T-cell (primary cell): ENCODE results near the gene ZNF383. TPM values are rescaled to one million over a fixed set of nuclear protein-coding genes. Genes with fewer than 3 reads are reported as not detected.
A peak's percentile ranks its signal among the peaks of the same experiment; 100 is the strongest.
"Not testable (repeated sequence)": the region's sequence is repeated elsewhere in the genome, so short reads cannot be mapped to it uniquely, and the experiment has no call there.

Experiments
- ATAC-seq, 4 experiments: fragments of 200-7000 bp in 3 of 4; fragments of 150-1000 bp in 1 of 4; cut with Tn5 transposase; replicated peaks in 1 of 4; 1 replicate in 3 of 4; 2 replicates in 1 of 4; pipeline ENCODE4 v1.10.0; 2021; ENCODE audit warnings: moderate library complexity in 3 of 4, mild to moderate bottlenecking in 2 of 4, moderate number of reproducible peaks in 1 of 4
- CTCF ChIA-PET, 2 donors: fragments of 300-600 bp; sonication (Branson Sonifier 250); formaldehyde crosslinking; loops; one replicate each; lab custom pipeline; 2022; ENCODE audit warnings: antibody characterized with exemption in 2 of 2; lab: Charles Lee
- POLR2A ChIA-PET, 2 donors: fragments of 300-600 bp; sonication (Branson Sonifier 250); formaldehyde crosslinking; loops; one replicate each; lab custom pipeline; 2022; ENCODE audit warnings: antibody characterized with exemption in 2 of 2; lab: Charles Lee
- DNase-seq, 35 experiments: peaks; one replicate each; pipeline versions ENCODE4 v3.0.0 to v3.0.0-alpha.2; 2013 to 2023
- H3K27ac ChIP-seq: one replicate; pipeline ENCODE4 v1.5.1; 2013; ENCODE audit warnings: low read length
- H3K27me3 ChIP-seq, 2 experiments: replicated peaks in 1 of 2; 1 replicate in 1 of 2; 2 replicates in 1 of 2; pipeline versions ENCODE4 v1.6.1 to v1.7.0; 2013; ENCODE audit warnings: low read length in 1 of 2, mixed read lengths in 1 of 2; ENCODE audit not compliant: control insufficient read depth in 2 of 2, insufficient read depth in 2 of 2; ENCODE audit errors: extremely low read depth in 1 of 2
- H3K36me3 ChIP-seq, 2 donors: 1 replicate in 1 of 2; 2 replicates in 1 of 2; pipeline versions ENCODE4 v1.6.1 to v1.7.0; 2013; ENCODE audit warnings: low read length in 1 of 2; ENCODE audit not compliant: control insufficient read depth in 2 of 2, insufficient read depth in 1 of 2; ENCODE audit errors: extremely low read depth in 1 of 2
- H3K4me1 ChIP-seq, 2 experiments: 1 replicate in 1 of 2; 2 replicates in 1 of 2; pipeline versions ENCODE4 v1.6.1 to v1.7.0; 2013; ENCODE audit warnings: low read length in 2 of 2, mixed read lengths in 1 of 2; ENCODE audit not compliant: insufficient read depth in 2 of 2, control insufficient read depth in 1 of 2; ENCODE audit errors: extremely low read depth in 1 of 2
- H3K4me3 ChIP-seq, 2 donors: 1 replicate in 1 of 2; 2 replicates in 1 of 2; pipeline versions ENCODE4 v1.5.1 to v1.7.0; 2013; ENCODE audit warnings: mild to moderate bottlenecking in 2 of 2, low read length in 1 of 2, moderate library complexity in 1 of 2; ENCODE audit not compliant: control insufficient read depth in 1 of 2; ENCODE audit errors: extremely low read depth in 1 of 2
- H3K9me3 ChIP-seq: 2 replicates; pipeline ENCODE4 v1.7.0; 2013
- H3K27ac Mint-ChIP-seq, 2 donors: one replicate each; pipeline ENCODE4 v1.8.0; 2020 to 2021; ENCODE audit warnings: mild to moderate bottlenecking in 2 of 2, mixed read lengths in 2 of 2
- H3K27me3 Mint-ChIP-seq, 2 donors: one replicate each; pipeline ENCODE4 v1.8.0; 2021 to 2022; ENCODE audit warnings: mixed read lengths in 2 of 2
- H3K36me3 Mint-ChIP-seq: one replicate; pipeline ENCODE4 v1.8.0; 2021; ENCODE audit warnings: mixed read lengths
- H3K4me1 Mint-ChIP-seq, 3 donors: one replicate each; pipeline ENCODE4 v1.8.0; 2020 to 2022; ENCODE audit warnings: mixed read lengths in 3 of 3, mild to moderate bottlenecking in 1 of 3
- H3K4me3 Mint-ChIP-seq, 3 donors: one replicate each; pipeline ENCODE4 v1.8.0; 2020 to 2022; ENCODE audit warnings: mild to moderate bottlenecking in 3 of 3, mixed read lengths in 3 of 3, moderate library complexity in 3 of 3
- H3K9me3 Mint-ChIP-seq, 3 donors: one replicate each; pipeline ENCODE4 v1.8.0; 2020 to 2022; ENCODE audit warnings: mixed read lengths in 3 of 3
- WGBS: methylation state at CpG from one replicate; pipeline ENCODE4 v1.1.5; 2013; ENCODE audit warnings: missing lambda C conversion rate; ENCODE audit not compliant: insufficient coverage; 5-methylcytosine and 5-hydroxymethylcytosine counted together
- total RNA-seq, 35 experiments: library from RNA in 6 of 35; stranded (reverse) in 6 of 35; fragments of 120-200 nt in 1 of 35; gene quantifications; one replicate each; pipeline versions ENCODE4 v1.2.1 to v1.2.4 and lab custom pipeline; 2013 to 2026

The ZNF383 gene
- total RNA-seq: 10 to 100 TPM; 11.7 to 25.9 (median 24.2) TPM
- 25.0 TPM for total RNA-seq (2013)
- 12.5 to 61.9 (median 23.2) reads per million in 29 experiments for total RNA-seq (lab: John Stamatoyannopoulos, UW)

DNA sequence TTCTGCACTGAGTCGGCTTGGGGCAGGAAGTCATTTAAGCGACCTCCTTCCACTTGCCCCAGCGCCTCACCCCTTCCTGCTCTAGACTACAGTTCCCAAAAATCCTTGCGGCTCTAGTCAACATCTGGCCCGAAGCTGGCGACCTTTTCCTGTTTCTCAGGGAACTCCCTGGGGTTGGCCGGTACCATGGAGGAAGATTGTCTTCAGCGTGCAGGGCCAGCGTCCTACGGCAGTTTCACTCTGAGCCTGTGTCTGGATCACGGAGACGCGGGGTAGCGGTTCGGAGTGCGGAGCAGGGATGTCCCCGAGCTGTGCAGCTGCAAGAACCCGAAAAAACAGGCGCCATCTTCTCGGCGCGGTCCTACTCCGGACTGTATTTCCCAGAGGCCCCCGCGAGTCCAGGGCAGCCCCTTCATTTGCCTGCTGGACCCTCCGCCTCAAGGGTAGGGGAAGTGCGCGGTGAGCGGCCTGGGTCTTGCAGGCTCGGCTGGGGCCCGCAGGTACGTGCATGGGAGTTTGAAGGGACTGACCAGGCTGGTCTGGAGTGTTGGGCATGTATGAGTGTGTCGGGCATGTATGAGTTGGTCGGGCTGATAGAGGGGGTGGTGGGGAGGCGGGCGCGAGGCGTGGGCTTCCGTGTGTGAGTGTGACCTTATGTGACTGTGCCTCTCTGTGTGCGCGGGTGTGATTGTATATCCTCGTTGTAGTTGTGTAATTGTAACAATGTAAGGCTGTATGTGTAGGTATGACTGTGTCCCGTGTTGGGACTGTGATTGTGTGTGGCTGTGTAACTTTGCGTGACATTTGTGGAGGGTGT, at the start of gene ZNF383:
ZNF383 (plus strand) TSS at position 440 of the 817 bp plus-strand sequence. CDS start 12,240 bp downstream, outside the sequence.
- H3K27me3 Mint-ChIP-seq: no peaks in the 10 kb centered on the region
- under 1% methylated on average over 41 of the region's 44 CpGs for WGBS
- H3K9me3 ChIP-seq: no peaks in the 10 kb centered on the region
- CTCF ChIA-PET: interaction anchor here in 1 of 2 donors (0.6 kb wide), 1 partner anchor 13 kb away, joined by 3 read pairs; no protein-coding TSS in a partner anchor
- H3K27me3 ChIP-seq: no peaks in the 10 kb centered on the region
- H3K4me3 ChIP-seq: peak within 1 kb of the TSS; percentile 78 to 100
- POLR2A ChIA-PET: interaction anchor here in 1 of 2 donors (0.6 kb wide), 1 partner anchor 46 kb away, joined by 5 read pairs; the partner anchor contains the start of gene ZNF585A
- peak within 1 kb of the TSS; percentile 90 to 99 (median 94) for H3K4me3 Mint-ChIP-seq
- DNase-seq (peak; percentile 61 to 86 (median 75)), ATAC-seq (peak; percentile 88 to 92 (median 90))
- peaks cover 9 to 12% of the 10 kb centered on the region in 2 experiments for H3K4me1 ChIP-seq
- H3K36me3 ChIP-seq: peaks cover 0 to 18% of the 10 kb centered on the region in 2 donors
- peak within 1 kb of the TSS; percentile 82 for H3K27ac ChIP-seq
- H3K27ac Mint-ChIP-seq: peak within 1 kb of the TSS; percentile 99 to 100
- peaks cover 27 to 37% (median 35%) of the 10 kb centered on the region in 3 donors for H3K4me1 Mint-ChIP-seq
- H3K9me3 Mint-ChIP-seq: peaks cover 8 to 11% (median 8%) of the 10 kb centered on the region in 3 donors
- peaks cover 44% of the 10 kb centered on the region for H3K36me3 Mint-ChIP-seq

DNA sequence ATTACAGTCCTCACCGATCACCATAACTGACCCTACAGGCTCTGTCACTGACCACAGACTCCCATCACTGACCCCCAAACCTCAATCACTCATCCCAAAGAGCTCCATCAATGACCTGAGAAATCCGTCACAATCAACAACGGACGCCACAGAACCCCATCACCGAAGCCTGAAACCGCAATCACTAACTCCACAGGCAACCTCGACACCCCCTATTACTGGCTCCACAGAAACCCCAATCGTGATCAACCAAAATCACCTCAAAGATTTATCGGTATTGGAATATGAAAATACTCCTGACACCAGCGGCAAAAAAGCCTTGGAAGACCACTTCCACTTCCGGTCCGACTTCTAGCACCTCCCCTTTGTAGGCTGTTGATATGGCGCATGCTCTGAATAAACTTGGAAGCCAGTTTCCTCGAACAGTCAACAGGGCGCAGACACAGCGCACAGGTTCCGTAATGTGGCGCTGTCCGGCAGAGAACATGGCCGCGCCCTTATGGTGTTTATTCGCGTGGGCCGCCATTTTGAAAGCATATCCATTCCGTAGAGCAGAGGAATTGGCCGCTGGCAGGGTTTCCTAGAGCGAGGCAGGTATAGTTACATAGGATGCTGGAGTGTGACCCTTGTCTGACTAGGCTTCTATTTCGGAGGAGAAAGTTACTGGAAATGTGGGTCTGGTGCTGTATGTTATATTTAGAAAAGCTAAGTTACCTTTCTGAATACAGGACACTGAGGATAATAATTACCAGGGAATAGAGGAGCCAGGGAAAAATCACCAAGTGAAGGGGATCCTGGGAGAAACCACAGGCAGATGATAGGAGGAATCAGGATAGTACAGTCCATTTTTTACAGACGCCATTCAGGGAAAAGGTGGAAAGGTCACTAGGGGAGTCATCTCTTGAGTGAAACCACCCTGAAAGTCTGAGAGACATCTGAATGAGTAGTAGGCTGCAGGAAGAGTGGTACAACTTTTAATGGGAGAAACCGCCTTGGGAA, 45.3 kb upstream of the ZNF383 start, which contains the start of gene ZNF585A:
ZNF585A (minus strand) TSS at position 328 of the 999 bp plus-strand sequence. CDS start 2,785 bp downstream, outside the sequence.
- Histone ChIP-seq H3K27ac (peak within 1 kb of the TSS; percentile 76), H3K27me3 (no peaks in the 10 kb centered on the region), H3K4me3 (peak within 1 kb of the TSS; percentile 75 to 93), H3K4me1 (peaks cover 6 to 7% of the 10 kb centered on the region in 2 experiments), H3K36me3 (peaks cover 7 to 20% of the 10 kb centered on the region in 2 donors), H3K9me3 (peaks cover 2% of the 10 kb centered on the region)
- H3K36me3 Mint-ChIP-seq: peaks cover 36% of the 10 kb centered on the region
- ATAC-seq (peak; percentile 99 to 100 (median 99)), DNase-seq (peak; percentile 85 to 96 (median 89))
- CTCF ChIA-PET: interaction anchor here in 1 of 2 donors (0.6 to 1.9 kb wide), 3 partner anchors 36 to 198 kb away, joined by 3 to 4 read pairs (median 4); partner anchors contain the start of gene ZNF527
- WGBS: 5% methylated on average over 22 of the region's 30 CpGs
- H3K9me3 Mint-ChIP-seq: peaks cover 7 to 29% (median 28%) of the 10 kb centered on the region in 3 donors
- H3K4me3 Mint-ChIP-seq: peak within 1 kb of the TSS in 1 of 3 donors; percentile 45
- POLR2A ChIA-PET: interaction anchor here in 1 of 2 donors (0.6 to 1.2 kb wide), 2 partner anchors 45 to 684 kb away, joined by 3 to 5 read pairs; partner anchors contain the start of gene ZNF383
- peaks cover 0 to 6% (median 4%) of the 10 kb centered on the region in 3 donors for H3K4me1 Mint-ChIP-seq
- H3K27me3 Mint-ChIP-seq: no peaks in the 10 kb centered on the region
- H3K27ac Mint-ChIP-seq: no peak within 1 kb of the TSS

GRCh38 chr19:37186071-37186470, 31.9 kb upstream of the ZNF383 start:
- H3K27me3 Mint-ChIP-seq, POLR2A ChIA-PET, H3K27me3 ChIP-seq, H3K4me1 Mint-ChIP-seq, H3K27ac ChIP-seq, H3K4me3 Mint-ChIP-seq, DNase-seq, H3K4me1 ChIP-seq, CTCF ChIA-PET, H3K27ac Mint-ChIP-seq, H3K4me3 ChIP-seq, ATAC-seq: not testable (repeated sequence)
- WGBS: no CpG with 5 or more reads among the region's 4 CpGs
- peaks cover 13 to 25% of the 10 kb centered on the region in 2 donors for H3K36me3 ChIP-seq
- H3K9me3 ChIP-seq: peaks cover 33% of the 10 kb centered on the region
- Mint-ChIP-seq H3K9me3 (peaks cover 14 to 64% (median 53%) of the 10 kb centered on the region in 3 donors), H3K36me3 (peaks cover 67% of the 10 kb centered on the region)

GRCh38 chr19:37195248-37195647, 22.8 kb upstream of the ZNF383 start:
- H3K27ac ChIP-seq, H3K4me1 ChIP-seq, DNase-seq, H3K4me3 ChIP-seq, H3K4me1 Mint-ChIP-seq, H3K27me3 Mint-ChIP-seq, POLR2A ChIA-PET, H3K27ac Mint-ChIP-seq, ATAC-seq, H3K4me3 Mint-ChIP-seq, H3K9me3 ChIP-seq, H3K27me3 ChIP-seq: not testable (repeated sequence)
- WGBS: no CpG with 5 or more reads among the region's 4 CpGs
- CTCF ChIA-PET: interaction anchor here in 1 of 2 donors (0.6 kb wide), 1 partner anchor 208 kb away, joined by 7 read pairs; no protein-coding TSS in a partner anchor
- peaks cover 15 to 16% of the 10 kb centered on the region in 2 donors for H3K36me3 ChIP-seq
- peaks cover 66% of the 10 kb centered on the region for H3K36me3 Mint-ChIP-seq
- H3K9me3 Mint-ChIP-seq: peaks cover 13 to 45% (median 29%) of the 10 kb centered on the region in 3 donors

DNA sequence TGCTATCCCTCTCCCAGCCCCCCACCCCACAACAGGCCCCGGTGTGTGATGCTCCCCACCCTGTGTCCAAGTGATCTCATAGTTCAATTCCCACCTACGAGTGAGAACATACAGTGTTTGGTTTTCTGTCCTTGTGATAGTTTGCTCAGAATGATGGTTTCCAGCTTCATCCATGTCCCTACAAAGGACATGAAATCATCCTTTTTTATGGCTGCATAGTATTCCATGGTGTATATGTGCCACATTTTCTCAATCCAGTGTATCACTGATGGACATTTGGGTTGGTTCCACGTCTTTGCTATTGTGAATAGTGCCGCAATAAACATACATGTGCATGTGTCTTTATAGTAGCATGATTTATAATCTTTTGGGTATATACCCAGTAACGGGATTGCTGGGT, 20.9 kb upstream of the ZNF383 start:
- H3K36me3 ChIP-seq: peaks cover 3 to 20% of the 10 kb centered on the region in 2 donors
- POLR2A ChIA-PET, H3K27ac Mint-ChIP-seq, H3K27me3 Mint-ChIP-seq, H3K4me3 Mint-ChIP-seq, H3K4me1 ChIP-seq, H3K9me3 ChIP-seq, CTCF ChIA-PET, H3K4me1 Mint-ChIP-seq, H3K27ac ChIP-seq, H3K27me3 ChIP-seq, H3K4me3 ChIP-seq, ATAC-seq, DNase-seq: not testable (repeated sequence)
- WGBS: no CpG with 5 or more reads among the region's 5 CpGs
- peaks cover 67% of the 10 kb centered on the region for H3K36me3 Mint-ChIP-seq
- H3K9me3 Mint-ChIP-seq: peaks cover 11 to 39% (median 26%) of the 10 kb centered on the region in 3 donors
